ENCODE results near the gene GPR139.

GPR139 gene

DNA sequence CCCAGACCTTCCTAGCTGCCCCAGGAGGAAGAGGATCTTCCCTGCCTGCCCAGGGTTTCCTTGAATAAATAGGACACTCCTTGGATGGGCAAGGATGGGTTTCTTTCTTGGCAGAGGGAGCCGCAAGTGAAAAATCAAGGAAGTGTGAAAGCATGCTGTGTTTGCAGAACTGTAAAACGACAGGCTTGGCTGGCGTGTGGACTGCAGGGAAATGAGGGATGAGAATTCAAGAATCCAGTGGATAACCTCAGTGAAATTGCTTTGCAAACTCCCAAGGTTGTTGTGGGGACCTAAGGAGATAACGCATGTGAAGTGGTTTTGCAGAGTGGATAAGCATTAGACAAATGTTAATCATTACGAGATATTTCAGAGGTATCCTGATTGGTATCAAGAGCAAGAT is 20.4 kb downstream of the GPR139 start:
- DNase-seq (ENCODE audit: low read depth in 2 of 2): no peak

DNA sequence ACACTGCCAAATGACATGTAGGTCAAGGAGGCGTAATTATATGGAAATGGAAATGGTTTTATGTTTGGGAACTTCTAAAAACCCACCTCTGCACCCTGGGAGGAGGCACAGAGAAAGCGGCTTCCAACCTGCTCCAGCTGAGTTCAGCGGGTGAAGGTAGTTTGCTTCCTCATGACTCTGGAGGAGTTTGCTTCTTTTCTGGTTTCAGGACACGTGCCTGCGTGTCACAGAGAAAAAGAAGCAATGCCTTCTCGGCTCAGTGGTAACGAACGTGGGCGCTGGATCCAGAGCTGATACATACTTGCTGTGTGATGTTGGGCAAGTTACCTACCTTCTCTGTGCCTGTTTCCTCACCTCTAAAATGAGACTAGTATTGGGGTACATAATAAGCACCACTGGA is 22.1 kb downstream of the GPR139 start:
- DNase-seq (ENCODE audit: low read depth in 2 of 2): no peak

DNA sequence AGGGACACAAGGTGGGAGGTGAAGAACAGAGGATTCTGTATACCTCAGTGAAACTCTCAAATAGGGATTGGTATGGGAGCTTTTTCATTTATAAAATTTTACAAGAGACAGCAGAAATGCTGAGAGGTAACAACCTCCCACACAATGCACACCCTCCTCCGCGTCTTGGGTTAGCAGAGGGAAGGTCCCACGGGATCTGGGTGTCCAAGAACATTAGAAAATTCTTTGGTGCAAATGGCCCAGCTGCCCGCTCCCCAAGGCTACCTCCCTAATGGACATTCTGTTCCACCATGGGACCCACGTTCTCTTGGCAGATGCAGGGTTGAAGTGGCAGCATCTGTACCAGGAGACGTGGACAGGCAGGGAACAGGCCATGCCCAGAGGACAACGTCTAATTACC is 22.5 kb downstream of the GPR139 start:
- DNase-seq (ENCODE audit: low read depth in 2 of 2): no peak

DNA sequence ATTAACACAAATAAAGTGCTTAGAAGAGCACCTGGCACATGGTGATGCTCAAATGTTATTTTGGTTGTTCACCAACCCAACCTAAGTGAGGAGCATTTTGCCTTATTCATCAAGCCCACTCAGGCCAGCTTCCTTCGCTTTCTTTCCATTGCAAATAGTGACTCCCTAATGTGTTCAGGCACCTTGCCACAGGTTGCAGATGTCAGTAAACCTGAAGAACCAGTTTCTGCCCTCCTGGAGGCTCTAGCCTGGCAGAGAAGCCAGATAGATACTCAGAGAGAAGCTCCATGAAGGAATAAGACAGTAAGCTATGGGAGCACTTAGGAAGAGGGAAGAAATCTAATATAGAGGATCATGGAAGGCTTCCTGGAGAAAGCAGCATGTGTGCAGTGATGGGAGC is 23.9 kb downstream of the GPR139 start:
- no peak for DNase-seq (ENCODE audit: low read depth in 2 of 2)

DNA sequence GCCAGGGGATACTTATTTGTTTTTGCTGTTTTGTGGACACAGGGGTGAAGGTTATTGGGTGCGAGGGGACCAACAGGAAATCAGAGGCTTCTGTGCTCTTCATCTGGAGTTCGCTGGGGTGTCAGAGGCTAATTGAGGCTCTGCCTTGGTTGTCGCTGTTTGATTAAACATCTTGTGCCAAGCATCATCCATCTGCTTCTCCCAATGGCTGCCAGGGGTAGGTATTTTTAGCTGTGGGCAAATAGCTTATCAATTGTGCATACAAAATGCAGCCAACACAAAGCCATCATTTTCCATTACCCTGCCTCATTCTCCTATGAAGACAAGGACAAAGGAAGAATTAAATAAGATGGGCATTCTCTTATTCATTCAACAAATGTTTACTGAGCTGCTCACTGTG is 27.8 kb downstream of the GPR139 start:
- no peak for DNase-seq (ENCODE audit: low read depth in 2 of 2)

DNA sequence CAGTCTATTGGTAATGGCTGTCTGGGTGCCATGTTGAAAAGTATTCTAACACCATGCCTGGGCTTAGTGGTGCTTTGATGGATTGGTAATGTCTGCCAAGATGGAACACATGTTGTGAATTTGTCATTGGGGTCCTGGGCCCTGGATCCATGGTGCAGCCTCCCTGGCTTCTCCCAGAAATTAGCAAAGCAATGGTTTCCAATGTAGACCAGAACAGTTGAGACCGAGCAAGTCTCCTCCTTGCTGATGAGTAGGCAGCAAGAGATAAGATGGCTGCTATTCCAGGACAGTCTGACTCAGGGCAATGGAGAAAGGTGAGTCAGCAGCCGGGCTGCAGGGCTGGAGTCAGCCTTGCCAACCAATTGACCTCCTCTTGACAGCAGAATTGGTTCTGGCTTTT is 30.8 kb downstream of the GPR139 start:
- no peak for DNase-seq (ENCODE audit: low read depth in 2 of 2)

DNA sequence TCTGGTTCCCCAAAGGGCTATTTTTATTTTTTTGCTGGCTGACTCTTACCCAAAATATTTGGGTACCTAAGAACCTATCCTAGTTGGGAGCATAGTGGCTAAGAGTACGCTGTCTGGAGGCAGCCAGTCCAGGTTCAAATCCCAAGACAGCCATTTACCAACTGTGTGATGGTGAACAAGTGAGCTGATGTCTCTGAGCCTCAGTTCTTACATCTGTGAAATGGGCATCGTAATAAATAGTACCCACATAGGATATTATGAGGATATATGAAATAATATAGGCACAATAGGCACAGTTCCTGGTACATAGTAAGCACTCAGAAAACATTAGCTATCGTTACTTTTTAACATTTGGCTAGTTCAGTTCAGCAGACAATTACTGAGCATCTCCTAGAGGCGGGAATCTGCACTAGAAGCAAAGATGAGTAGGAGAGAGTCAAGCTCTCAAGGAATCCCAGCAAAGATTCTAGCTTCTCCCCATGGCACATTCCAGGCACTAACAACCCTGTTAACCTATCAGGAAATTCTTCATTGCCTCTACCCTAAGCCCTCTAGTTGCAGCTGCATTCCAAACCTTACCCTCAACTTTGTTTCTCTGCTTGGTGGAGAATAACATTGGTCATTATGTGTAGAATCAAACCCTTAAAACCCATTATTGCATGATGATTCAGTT is 31.6 kb downstream of the GPR139 start:
- DNase-seq (ENCODE audit: low read depth in 2 of 2): no peak

DNA sequence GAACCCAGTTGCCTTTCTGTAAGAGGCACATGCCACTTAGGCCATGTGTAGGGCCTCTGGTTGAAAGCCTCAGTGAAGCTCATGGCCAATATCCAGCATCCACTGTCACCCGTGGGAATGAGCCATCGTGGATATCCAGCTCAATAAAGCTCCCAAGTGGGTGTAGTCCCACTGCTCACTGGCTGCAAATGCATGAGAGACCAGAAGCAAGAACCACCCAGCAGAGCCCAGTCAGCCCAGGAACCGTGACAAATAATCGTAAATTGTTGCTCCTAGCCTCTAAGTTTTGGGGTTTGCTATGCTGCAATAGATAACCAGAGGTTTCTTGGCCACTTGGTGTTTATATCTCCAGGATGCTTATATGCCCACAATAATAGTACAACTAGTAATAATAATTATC is 33.7 kb downstream of the GPR139 start:
- DNase-seq (ENCODE audit: low read depth in 2 of 2): no peak

DNA sequence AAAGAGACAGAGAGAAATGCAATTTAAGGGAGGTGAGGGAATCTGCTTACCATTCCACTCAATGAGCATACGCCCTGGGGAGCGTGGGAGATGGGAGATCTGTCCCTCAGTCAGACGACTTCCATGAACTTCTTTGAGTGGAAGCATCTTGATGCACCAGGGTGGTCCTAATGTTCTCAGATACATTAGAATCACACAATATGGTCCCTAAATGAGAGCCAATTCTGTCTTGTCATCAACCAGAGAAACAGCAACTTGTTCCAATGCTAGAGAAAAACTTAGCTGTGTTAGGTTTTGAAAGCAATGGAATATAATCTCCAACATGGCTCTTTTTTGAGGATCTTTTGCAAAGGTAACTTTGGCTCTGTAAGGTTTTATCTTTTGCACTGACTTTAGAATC is 44.1 kb downstream of the GPR139 start:
- DNase-seq (ENCODE audit: low read depth in 2 of 2): no peak

DNA sequence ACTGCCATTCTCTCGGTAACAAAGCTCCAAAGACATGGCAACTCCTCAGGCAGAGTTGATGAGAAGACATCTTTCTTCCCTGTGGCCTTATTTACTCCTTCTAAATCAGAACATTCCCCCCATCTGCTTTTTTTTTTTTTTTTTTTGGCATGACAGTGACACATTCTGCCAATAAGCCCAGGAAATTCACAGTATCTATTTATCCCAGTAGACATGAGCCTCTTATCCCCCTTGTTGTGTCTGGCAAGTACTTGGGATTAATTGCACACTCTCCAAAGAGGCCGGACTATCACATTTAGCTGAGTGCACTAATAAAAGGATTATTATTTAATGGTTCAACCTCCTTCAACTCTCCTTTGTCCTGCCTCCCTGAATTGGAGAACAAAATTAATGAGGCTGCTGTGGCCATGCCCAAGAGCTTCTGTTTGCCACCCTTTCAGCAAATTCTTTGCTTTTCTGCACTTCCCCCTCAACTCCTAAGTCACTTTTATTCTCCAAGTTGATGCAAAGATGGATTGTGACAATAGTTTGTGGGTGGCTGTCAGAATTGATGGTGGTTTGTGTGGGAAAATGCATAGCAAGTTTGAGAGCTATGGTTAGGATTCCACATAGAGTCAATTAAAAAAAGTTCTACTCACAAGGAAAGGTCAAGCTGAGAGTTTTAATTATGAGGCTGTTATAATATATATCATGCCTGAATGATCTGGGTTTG is 47.2 kb downstream of the GPR139 start:
- DNase-seq (ENCODE audit: low read depth in 2 of 2): no peak

DNA sequence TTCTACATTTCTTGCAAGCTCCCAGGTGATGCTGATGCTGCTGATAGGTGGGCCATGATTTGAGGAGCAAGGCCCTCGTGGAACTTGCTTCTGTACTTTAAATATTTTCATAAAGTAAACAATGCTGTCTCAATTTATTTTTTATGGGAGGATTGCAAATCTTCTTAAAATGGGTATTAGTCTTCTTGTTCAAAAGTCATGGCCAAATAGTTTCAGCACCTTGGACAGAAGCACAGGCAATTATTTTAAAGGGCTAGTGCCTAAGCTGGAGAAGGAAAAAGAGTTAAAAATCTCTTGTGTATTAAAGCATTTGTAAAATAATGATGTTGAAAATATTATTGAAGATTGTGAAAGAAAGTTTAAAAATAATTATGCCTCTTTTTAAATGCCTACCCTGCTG is 50.5 kb downstream of the GPR139 start:
- DNase-seq (ENCODE audit: low read depth in 2 of 2): no peak

DNA sequence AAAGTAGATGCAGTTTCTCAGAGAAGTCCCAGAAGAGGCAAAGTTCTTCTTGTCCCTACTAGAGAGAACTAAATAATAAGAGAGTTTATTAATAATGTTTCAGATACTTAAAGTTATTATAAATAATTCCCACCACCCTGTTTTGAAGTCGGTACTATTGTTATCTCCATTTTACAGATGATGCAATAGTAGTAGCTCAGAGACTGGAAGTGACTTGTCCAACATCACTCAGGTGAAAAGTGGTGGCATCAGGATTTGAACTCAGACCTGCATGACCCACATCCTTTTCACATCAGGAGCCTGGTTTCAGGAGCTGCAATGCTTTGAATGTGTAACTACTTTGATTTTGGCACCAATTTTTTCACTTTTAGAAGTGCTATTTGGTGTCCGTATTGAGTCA is 52.7 kb downstream of the GPR139 start:
- DNase-seq (ENCODE audit: low read depth in 2 of 2): no peak

DNA sequence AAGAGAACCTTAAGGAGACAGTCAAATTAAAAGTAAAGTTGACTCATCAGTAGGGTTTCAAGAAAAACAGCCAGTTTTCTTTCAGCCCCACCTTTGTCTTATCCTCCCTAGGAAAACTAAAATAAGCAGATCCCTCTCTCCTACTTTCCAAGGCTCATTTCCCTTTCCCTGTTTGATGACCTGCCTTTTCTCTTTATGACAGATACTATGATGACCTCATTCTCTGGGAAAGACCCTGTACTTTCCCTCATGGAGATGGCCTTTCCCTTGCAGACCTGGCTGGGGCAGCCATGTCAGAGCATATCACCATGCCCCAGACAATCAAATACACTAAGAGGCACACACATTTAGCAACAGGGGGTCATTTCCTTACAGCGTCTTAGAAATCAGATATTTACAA is 53.6 kb downstream of the GPR139 start:
- DNase-seq (ENCODE audit: low read depth in 2 of 2): no peak

DNA sequence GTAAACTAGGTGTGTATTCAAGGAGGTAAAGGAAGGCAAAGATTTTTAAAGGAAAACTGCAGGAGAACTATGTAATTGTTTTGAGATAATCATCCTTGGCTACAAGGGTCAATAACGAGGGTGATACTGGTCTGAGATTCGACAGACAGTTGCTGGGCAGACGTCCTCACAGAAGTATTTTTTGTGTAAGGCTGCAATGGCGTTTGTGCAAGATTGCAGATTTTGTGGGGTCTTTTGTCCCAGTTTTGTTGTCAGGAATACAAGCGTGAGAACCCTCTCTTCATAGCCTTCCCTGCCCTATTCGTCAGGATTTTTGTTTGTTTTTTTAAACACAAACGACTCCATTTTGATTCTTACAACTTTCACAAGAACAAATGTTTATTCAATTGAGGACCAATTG is 57.5 kb downstream of the GPR139 start:
- DNase-seq (ENCODE audit: low read depth in 2 of 2): no peak

DNA sequence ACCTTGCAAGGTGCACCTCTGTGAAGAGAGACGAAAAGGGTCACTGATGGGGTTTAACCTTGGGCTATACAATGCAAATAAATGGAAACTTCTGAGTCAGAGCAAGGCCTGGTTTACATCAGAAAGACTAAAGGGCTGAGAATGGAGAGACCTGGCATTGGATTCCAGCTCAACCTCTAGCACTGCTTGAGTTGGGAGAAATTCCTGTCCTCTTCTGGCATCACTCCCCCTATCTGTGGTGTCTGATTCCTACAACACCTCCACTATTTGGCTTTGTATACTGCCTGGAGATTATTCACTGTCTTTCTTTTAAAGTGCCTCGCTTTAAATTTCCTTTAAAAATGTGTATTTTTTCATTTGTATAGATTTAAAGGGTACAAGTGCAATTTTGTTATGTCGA is 68.8 kb downstream of the GPR139 start:
- no peak for DNase-seq (ENCODE audit: low read depth in 2 of 2)

DNA sequence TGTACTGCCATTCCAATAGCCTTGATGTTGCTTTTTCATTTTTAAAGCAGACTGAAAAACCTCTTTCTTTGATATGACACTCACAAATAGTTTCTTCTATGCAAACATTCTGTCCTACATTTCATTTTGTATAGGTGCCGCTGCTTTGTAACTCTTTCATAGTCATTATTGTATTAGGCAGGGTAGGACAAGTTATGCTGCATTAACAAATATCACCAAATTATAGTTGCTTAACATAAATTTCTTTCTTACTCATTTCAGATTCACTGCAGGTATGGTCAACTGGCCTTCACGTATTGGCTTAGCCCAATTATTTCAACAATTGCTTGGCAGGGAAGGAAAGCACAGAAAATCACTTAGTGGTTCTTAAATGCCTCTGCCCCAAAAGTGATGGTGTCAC is 70.8 kb downstream of the GPR139 start:
- no peak for DNase-seq (ENCODE audit: low read depth in 2 of 2)

DNA sequence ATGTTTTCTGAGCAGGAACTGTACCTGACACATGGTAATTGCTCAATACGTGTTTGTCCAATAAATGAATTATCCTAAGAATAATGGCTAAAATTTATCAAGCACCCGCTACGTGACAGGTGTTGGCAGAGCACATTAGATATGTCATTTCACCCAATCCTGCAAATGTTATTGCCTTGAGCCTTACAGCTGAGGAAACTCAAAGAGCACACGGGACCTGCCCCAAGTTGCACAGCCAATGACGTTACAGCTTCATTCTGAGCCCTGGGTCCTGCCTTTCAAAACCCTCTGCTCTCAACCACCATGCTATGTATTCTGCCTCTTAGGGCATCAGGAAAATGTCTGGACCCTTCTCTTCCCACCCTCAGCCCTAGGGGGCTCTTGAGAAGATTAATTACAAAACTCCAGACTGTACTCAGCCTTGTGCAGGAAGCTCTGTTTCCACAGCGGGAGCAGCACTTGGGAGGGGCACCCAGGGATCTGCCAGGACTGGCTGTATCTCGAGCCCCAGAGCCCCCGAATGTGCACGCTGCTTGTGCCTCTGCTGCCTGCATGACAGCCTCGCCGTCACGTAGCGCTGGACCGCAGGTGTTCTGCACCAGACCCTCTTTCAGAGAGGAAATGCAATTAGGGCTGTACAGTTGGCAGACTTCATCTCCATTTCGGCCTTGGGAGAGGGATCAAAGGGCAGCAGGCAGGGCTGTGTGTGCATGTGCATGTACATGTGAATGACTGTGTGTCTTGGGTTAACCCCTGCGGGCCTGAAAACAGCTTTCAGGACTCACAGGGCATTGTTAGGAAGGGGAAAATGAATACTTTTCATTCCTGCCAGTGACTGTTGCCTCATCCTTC is 71.6 kb downstream of the GPR139 start:
- no peak for DNase-seq (ENCODE audit: low read depth in 2 of 2)

DNA sequence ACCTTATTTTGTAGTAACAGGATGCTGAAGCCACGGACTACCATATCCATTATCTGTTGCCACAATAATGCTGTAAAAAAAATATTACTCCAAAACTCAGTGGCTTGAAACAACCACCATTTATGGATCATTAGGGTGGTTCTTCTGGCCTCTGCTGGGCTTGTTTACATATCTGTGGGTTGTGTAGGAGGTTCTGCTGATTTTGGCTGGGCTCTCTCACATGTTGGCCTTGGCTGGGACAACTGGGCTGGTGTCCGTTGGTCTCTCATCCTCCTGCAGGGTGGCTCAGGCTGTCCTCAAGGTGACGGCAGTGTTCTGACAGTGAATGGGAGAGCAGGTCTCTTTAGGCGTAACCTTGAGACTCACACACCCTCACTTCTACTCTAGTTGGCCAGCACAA is 76.0 kb downstream of the GPR139 start:
- no peak for DNase-seq (ENCODE audit: low read depth in 2 of 2)

DNA sequence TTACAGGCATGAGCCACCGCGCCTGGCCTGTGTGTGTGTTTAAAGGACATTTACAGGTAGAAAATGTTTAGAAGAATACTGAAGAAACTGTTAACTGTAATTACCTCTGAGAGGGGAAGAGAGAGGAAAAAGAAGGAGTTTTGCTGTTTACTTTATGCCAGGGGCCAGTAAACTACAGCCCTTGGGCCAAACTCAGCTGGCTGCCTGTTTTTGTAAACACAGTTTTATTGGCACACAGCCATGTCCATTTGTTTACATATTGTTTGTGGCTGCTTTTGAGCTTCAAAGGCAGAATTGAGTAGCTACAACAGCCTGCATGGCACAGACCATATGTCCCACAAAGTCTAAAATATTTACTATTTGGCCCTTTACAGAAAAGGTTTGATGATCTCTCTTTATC is 76.4 kb downstream of the GPR139 start:
- DNase-seq (ENCODE audit: low read depth in 2 of 2): no peak

DNA sequence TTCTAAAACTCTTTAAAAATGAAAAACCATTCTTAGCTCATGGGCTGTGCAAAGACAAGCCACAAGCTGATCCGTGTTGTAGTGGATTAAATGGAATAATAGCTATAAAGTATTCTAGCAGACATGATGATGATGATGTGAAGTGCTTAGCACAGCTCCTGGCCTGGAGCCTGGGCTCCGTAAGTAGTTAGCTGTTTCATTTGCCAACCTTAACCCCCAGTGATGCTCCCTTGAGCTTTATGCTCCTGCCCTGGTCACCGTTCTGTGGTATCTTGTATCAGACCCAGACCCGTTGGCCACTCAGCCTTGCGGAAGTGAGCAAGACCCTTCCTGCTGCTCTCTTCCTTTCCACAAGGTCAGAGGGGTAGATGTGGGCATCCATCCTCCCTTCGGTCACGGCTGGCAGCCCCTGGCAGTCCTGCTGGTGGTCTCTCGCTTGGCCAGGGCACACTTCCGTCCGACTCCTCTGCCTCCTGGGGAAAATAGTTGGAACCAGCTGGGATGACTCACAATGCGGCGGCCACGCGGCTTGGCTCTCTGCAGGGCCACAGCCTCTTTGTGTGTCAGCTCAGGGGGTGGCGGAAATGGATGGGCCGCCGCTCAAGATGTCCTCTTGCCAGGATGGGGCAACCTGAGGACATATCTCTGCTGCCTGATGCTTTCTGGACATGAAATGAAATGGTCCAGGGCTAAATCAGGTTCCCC is 79.1 kb downstream of the GPR139 start:
- no peak for DNase-seq (ENCODE audit: low read depth in 2 of 2)

DNA sequence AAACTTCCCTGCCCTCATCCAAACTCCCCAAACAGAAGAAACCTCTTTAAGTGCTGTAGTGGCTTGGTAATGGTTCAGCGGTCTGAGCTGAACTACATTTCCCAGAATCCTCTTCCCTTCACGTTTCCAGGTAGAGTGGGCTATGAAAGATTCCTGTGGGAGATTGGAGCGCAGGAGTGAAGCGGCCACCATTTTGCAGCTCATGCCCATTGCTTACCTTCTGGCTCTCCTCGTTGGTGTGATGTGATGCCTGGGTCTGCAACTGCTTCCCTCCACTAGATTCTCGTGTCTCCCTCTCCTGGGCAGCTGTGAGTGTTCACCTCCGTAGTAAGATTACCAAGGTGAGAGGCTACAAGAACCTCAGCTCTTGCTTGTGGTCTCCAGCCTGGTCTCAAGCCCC is 82.1 kb downstream of the GPR139 start:
- no peak for DNase-seq (ENCODE audit: low read depth in 2 of 2)

DNA sequence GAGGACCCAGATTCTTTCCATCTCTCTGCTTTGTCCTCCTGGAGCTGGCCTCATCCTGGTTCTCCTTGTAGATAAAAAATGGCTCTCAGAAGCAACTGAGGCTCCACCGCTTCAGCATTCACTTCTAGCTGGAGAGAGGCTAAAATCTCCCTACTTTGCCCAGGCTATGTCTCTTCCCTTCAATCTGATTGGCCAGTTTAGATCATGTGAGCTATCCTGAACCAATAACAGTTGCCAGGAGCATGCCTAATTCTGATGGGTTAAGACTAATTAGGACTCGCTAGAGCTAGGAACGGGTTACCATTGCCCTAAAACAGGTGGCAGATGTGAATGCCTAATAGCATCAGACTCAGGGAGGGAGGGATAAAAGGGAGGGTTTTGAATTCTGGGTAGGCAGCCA is 89.6 kb downstream of the GPR139 start:
- no peak for DNase-seq (ENCODE audit: low read depth in 2 of 2)
